ENCODE measurements around the gene AICDA.

AICDA gene

DNA sequence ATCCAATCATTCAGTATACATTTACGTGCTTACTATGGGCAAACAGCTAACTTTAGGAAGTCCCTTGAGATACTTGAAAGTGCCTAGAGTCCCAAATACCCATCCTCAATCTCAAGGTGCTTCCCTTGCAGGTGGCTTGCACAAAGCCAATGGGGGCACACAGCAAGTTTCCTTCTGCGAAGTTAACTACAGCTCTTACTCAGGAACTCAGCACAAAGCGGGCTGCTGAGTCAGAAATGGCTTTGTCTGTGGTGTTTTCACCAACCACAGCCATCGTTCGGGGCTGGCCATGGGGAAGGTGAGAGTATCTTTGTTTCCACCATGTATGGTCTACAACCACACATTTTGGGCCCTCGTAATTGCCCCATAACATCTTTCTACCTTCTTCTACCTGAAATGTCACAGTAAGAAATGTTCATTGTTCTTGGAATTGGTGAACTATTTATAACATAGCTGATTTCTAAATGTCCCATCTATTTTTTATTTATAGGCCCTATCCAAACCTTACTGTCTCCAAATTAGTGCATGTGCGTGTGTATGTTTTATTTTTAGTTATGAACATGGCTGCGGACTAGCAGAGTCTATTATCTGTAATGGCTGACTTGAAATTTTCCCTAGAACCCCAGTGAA lies 36.0 kb upstream of the AICDA start:
- no peaks in the 10 kb centered on the region for H3K36me3 ChIP-seq
- TF ChIP-seq CTCF (IDR thresholded peaks at IDR 0.05), result no peak

DNA sequence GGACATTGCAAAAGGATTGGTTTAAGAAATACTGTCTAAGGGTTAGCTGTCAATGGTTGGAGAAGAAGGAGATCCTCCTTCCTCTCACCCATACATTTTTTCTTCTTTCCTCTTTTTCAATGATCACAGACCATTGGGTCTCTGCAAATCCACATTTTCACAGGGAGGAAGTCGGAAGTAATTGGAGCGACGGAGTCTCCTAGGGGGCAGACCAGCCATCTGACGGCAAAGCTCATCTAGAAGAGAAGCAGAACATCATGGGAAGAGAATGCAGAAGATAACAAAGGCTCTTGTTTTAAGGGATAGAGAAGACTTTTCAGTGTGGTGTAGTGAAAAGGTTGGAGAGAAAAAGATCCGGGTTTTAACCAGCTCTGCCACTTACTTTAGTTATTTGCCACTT lies 35.3 kb upstream of the AICDA start:
- Histone ChIP-seq H3K4me1 (ENCODE audit: control insufficient read depth in 1 of 2, insufficient read depth in 1 of 2, low read depth in 1 of 2, low read length in 1 of 2) (no peaks in the 10 kb centered on the region), H3K4me3 (ENCODE audit: low read depth in 1 of 2, low read length in 1 of 2) (no peak overlapping the region), H3K27me3 (peaks cover 7% of the 10 kb centered on the region), H3K27ac (no peak overlapping the region), H3K36me3 (no peaks in the 10 kb centered on the region), H3K9me3 (no peaks in the 10 kb centered on the region)
- TF ChIP-seq CTCF (IDR thresholded peaks at IDR 0.05), result no peak

More for the DNA sequence above, 36.0 kb upstream of the AICDA start:
- Histone ChIP-seq H3K4me1 (ENCODE audit: control insufficient read depth in 1 of 2, insufficient read depth in 1 of 2, low read depth in 1 of 2, low read length in 1 of 2) (no peaks in the 10 kb centered on the region), H3K27me3 (peaks cover 7% of the 10 kb centered on the region), H3K4me3 (ENCODE audit: low read depth in 1 of 2, low read length in 1 of 2) (no peak overlapping the region), H3K9me3 (no peaks in the 10 kb centered on the region), H3K27ac (no peak overlapping the region)

- Histone ChIP-seq H3K27me3 (no peaks in the 10 kb centered on the region), H3K4me1 (ENCODE audit: control insufficient read depth in 1 of 2, insufficient read depth in 1 of 2, low read depth in 1 of 2, low read length in 1 of 2) (no peaks in the 10 kb centered on the region), H3K9me3 (no peaks in the 10 kb centered on the region), H3K36me3 (no peaks in the 10 kb centered on the region), H3K4me3 (ENCODE audit: low read depth in 1 of 2, low read length in 1 of 2) (no peak overlapping the region), H3K27ac (no peak overlapping the region)
- no peak for TF ChIP-seq CTCF (IDR thresholded peaks at IDR 0.05)
Measured at GRCh38 chr12:8644345-8645248, 31.9 kb upstream of the AICDA start.

DNA sequence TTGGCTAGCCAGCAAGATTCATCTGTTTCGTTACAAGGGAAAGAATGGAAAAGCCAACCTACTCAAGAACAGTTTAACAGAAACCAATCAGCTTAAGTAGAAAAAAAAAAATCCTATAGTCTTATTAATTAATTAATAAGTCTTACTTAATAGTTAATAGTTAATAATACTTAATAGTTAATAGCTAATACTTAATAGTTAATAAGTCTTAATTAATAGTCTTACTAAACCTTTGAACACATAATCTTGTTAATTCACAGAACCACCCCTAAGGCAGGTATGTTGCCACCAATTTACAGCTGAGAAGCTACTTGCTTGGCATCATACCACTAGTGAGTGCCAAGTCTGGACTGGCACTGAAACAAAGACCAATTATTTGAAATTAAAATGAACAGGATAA lies 30.1 kb upstream of the AICDA start:
- no peaks in the 10 kb centered on the region for H3K4me1 ChIP-seq (ENCODE audit: control insufficient read depth in 1 of 2, insufficient read depth in 1 of 2, low read depth in 1 of 2, low read length in 1 of 2)
- H3K36me3 ChIP-seq, result no peaks in the 10 kb centered on the region
- no peaks in the 10 kb centered on the region for H3K27me3 ChIP-seq
- H3K9me3 ChIP-seq, result no peaks in the 10 kb centered on the region
- no peak overlapping the region for H3K27ac ChIP-seq
- TF ChIP-seq CTCF (IDR thresholded peaks at IDR 0.05), result no peak
- H3K4me3 ChIP-seq (ENCODE audit: low read depth in 1 of 2, low read length in 1 of 2), result no peak overlapping the region

DNA sequence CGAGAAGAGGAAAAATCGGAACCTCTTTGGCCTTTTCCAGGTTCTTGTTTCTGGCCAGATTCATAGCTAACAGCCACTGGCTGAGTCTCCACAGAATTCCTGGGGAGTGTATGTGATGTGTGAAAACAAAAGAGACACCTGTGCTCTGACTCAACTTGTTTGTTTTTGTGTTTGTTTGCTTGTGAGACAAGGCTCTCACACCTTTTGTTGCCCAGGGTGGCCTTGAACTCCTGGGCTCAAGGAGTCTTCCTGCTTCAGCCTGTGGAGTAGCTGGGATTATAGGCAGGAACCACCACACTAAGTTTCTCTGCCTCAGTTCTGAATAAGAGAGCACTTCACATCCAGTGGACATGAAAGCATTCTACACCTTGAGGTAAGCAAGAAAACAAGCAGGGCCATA lies 27.3 kb upstream of the AICDA start:
- Histone ChIP-seq H3K4me1 (ENCODE audit: control insufficient read depth in 1 of 2, insufficient read depth in 1 of 2, low read depth in 1 of 2, low read length in 1 of 2) (no peaks in the 10 kb centered on the region), H3K4me3 (ENCODE audit: low read depth in 1 of 2, low read length in 1 of 2) (no peak overlapping the region), H3K36me3 (no peaks in the 10 kb centered on the region), H3K27ac (no peak overlapping the region), H3K27me3 (no peaks in the 10 kb centered on the region), H3K9me3 (no peaks in the 10 kb centered on the region)
- TF ChIP-seq CTCF (IDR thresholded peaks at IDR 0.05), result no peak

Data from neutrophil (primary cell).